Neuronal stem cell (in vitro differentiated cells): ENCODE measurements around the gene FAF2.

Source experiments
- DNase-seq: peaks from one replicate; pipeline ENCODE4 v3.0.0-alpha.2; 2013; ENCODE audit warnings: low spot score
- H2AFZ ChIP-seq: one replicate; pipeline ENCODE4 v1.6.1; 2013; ENCODE audit warnings: mild to moderate bottlenecking, low read length, inconsistent platforms
- H2AK5ac ChIP-seq: 2 replicates; pipeline ENCODE4 v1.6.1; 2013; ENCODE audit warnings: low read depth, mild to moderate bottlenecking, inconsistent platforms, low read length, moderate library complexity, mixed read lengths
- H2BK120ac ChIP-seq: 2 replicates; pipeline ENCODE4 v1.6.1; 2013; ENCODE audit warnings: low read depth, mild to moderate bottlenecking, inconsistent platforms, low read length, moderate library complexity, mixed read lengths
- H2BK12ac ChIP-seq: one replicate; pipeline ENCODE4 v1.6.1; 2013; ENCODE audit warnings: low read length, inconsistent platforms
- H2BK15ac ChIP-seq: 2 replicates; pipeline ENCODE4 v1.6.1; 2013; ENCODE audit warnings: mild to moderate bottlenecking, low read length, inconsistent platforms, mixed read lengths
- H2BK5ac ChIP-seq: one replicate; pipeline ENCODE4 v1.6.1; 2013; ENCODE audit warnings: inconsistent platforms, mild to moderate bottlenecking, low read length, moderate library complexity
- H3K14ac ChIP-seq: one replicate; pipeline ENCODE4 v1.6.1; 2013; ENCODE audit warnings: low read length, inconsistent platforms
- H3K18ac ChIP-seq: 2 replicates; pipeline ENCODE4 v1.6.1; 2013; ENCODE audit warnings: low read length, inconsistent platforms
- H3K23ac ChIP-seq: 2 replicates; pipeline ENCODE4 v1.6.1; 2013; ENCODE audit warnings: low read depth, mild to moderate bottlenecking, mixed read lengths, low read length, inconsistent platforms; ENCODE audit not compliant: poor library complexity
- H3K27ac ChIP-seq: replicated peaks from 3 replicates; pipeline ENCODE4 v1.5.1; 2013; ENCODE audit warnings: low read length, inconsistent platforms
- H3K27me3 ChIP-seq, 3 experiments: 2 replicates each; pipeline ENCODE4 v1.6.1; 2013; ENCODE audit warnings: low read length in 3 of 3, mild to moderate bottlenecking in 2 of 3, inconsistent platforms in 1 of 3, low read depth in 1 of 3, mixed read lengths in 1 of 3, moderate library complexity in 1 of 3; ENCODE audit not compliant: control insufficient read depth in 3 of 3, insufficient read depth in 3 of 3
- H3K36me3 ChIP-seq, 2 donors: replicated peaks in 1 of 2; 2 replicates each; pipeline ENCODE4 v1.6.1; 2013; ENCODE audit warnings: low read length in 2 of 2; ENCODE audit not compliant: control insufficient read depth in 2 of 2, insufficient read depth in 2 of 2
- H3K4ac ChIP-seq: 2 replicates; pipeline ENCODE4 v1.6.1; 2013; ENCODE audit warnings: inconsistent platforms, mild to moderate bottlenecking, low read length, moderate library complexity
- H3K4me1 ChIP-seq, 2 donors: 1 replicate in 1 of 2; 2 replicates in 1 of 2; pipeline ENCODE4 v1.6.1; 2013; ENCODE audit warnings: low read length in 2 of 2, low read depth in 1 of 2; ENCODE audit not compliant: control insufficient read depth in 2 of 2, insufficient read depth in 1 of 2
- H3K4me2 ChIP-seq: one replicate; pipeline ENCODE4 v1.6.1; 2013; ENCODE audit warnings: mild to moderate bottlenecking, low read length, inconsistent platforms; ENCODE audit not compliant: insufficient read depth, poor library complexity, severe bottlenecking
- H3K4me3 ChIP-seq, 2 donors: 2 replicates each; pipeline ENCODE4 v1.5.1; 2013; ENCODE audit warnings: low read length in 2 of 2, mild to moderate bottlenecking in 2 of 2, inconsistent platforms in 1 of 2, moderate library complexity in 1 of 2
- H3K79me1 ChIP-seq: one replicate; pipeline ENCODE4 v1.6.1; 2013; ENCODE audit warnings: low read depth, mild to moderate bottlenecking, inconsistent platforms, low read length, moderate library complexity
- H3K9ac ChIP-seq: one replicate; pipeline ENCODE4 v1.6.1; 2013; ENCODE audit warnings: mild to moderate bottlenecking, low read depth, low read length, inconsistent platforms; ENCODE audit not compliant: poor library complexity
- H3K9me3 ChIP-seq, 2 donors: replicated peaks in 1 of 2; 2 replicates each; pipeline versions ENCODE3 to v1.6.1; 2013; ENCODE audit warnings: low read length in 2 of 2, mild to moderate bottlenecking in 2 of 2, inconsistent platforms in 1 of 2, low read depth in 1 of 2, mixed read lengths in 1 of 2, moderate library complexity in 1 of 2; ENCODE audit not compliant: control insufficient read depth in 2 of 2, insufficient read depth in 1 of 2
- H4K8ac ChIP-seq: one replicate; pipeline ENCODE4 v1.6.1; 2013; ENCODE audit warnings: low read depth, mild to moderate bottlenecking, inconsistent platforms, low read length, moderate library complexity
- H4K91ac ChIP-seq: one replicate; pipeline ENCODE4 v1.6.1; 2013; ENCODE audit warnings: low read length, low read depth, mild to moderate bottlenecking, inconsistent platforms; ENCODE audit not compliant: poor library complexity
- WGBS, 2 donors: extraction: QIAGEN DNeasy Blood & Tissue Kit; methylation state at CpG; one replicate each; pipeline ENCODE4 v1.1.7; 2013; ENCODE audit warnings: missing lambda C conversion rate in 2 of 2, mixed read lengths in 1 of 2; ENCODE audit not compliant: insufficient read length in 2 of 2, insufficient replicate concordance in 1 of 2; ENCODE audit errors: extremely low coverage in 2 of 2; 5-methylcytosine and 5-hydroxymethylcytosine counted together

The FAF2 gene

GRCh38 chr5:176524987-176525386 lies 76.8 kb downstream of the FAF2 start:
- H3K9me3 ChIP-seq = no peaks in the 10 kb centered on the region
- no peak overlapping the region for H3K4ac ChIP-seq
- H3K79me1 ChIP-seq = peaks cover 10% of the 10 kb centered on the region
- no peak overlapping the region for H3K27ac ChIP-seq
- H3K4me1 ChIP-seq = peaks cover 0 to 3% of the 10 kb centered on the region in 2 donors
- DNase-seq = no peak
- no peak overlapping the region for H3K4me3 ChIP-seq
- H2BK5ac ChIP-seq = no peak overlapping the region
- WGBS, 2 donors = no CpG with 5 or more reads among the region's 15 CpGs
- H3K27me3 ChIP-seq = no peaks in the 10 kb centered on the region
- H2BK15ac ChIP-seq = no peak overlapping the region
- no peak overlapping the region for H3K23ac ChIP-seq
- H3K36me3 ChIP-seq = peaks cover 26 to 41% of the 10 kb centered on the region in 2 donors
- H3K4me2 ChIP-seq = no peak overlapping the region
- H2AK5ac ChIP-seq = no peak overlapping the region
- no peak overlapping the region for H3K9ac ChIP-seq
- H2BK12ac ChIP-seq = no peak overlapping the region
- no peak overlapping the region for H4K91ac ChIP-seq
- no peak overlapping the region for H4K8ac ChIP-seq
- no peak overlapping the region for H3K18ac ChIP-seq
- no peak overlapping the region for H2BK120ac ChIP-seq
- H2AFZ ChIP-seq = no peak overlapping the region
- H3K14ac ChIP-seq = no peak overlapping the region

- Histone ChIP-seq H3K9ac (no peak overlapping the region), H2AFZ (no peak overlapping the region), H2BK5ac (no peak overlapping the region), H3K4me2 (no peak overlapping the region), H3K27me3 (no peaks in the 10 kb centered on the region), H2BK15ac (no peak overlapping the region), H2BK12ac (peak overlapping the region; percentile 22), H4K91ac (no peak overlapping the region), H2AK5ac (no peak overlapping the region), H3K27ac (no peak overlapping the region), H3K18ac (no peak overlapping the region), H3K4me1 (peaks cover 0 to 3% of the 10 kb centered on the region in 2 donors), H3K9me3 (no peaks in the 10 kb centered on the region), H3K4me3 (no peak overlapping the region), H3K79me1 (peaks cover 10% of the 10 kb centered on the region), H3K36me3 (peaks cover 29 to 44% of the 10 kb centered on the region in 2 donors), H2BK120ac (no peak overlapping the region), H4K8ac (no peak overlapping the region), H3K4ac (no peak overlapping the region), H3K23ac (no peak overlapping the region), H3K14ac (no peak overlapping the region)
- no CpG with 5 or more reads among the region's 9 CpGs for WGBS, 2 donors
- DNase-seq = no peak
Measured at GRCh38 chr5:176525677-176526076, 77.5 kb downstream of the FAF2 start.

- H3K4me2 ChIP-seq = no peak overlapping the region
- no peak overlapping the region for H3K4ac ChIP-seq
- H2BK15ac ChIP-seq = no peak overlapping the region
- peaks cover 12% of the 10 kb centered on the region for H3K79me1 ChIP-seq
- H2AFZ ChIP-seq = no peak overlapping the region
- no peak overlapping the region for H3K4me3 ChIP-seq
- H3K9ac ChIP-seq = no peak overlapping the region
- no peak overlapping the region for H3K18ac ChIP-seq
- H3K14ac ChIP-seq = no peak overlapping the region
- no CpG with 5 or more reads among the region's 9 CpGs for WGBS, 2 donors
- H3K27me3 ChIP-seq = no peaks in the 10 kb centered on the region
- H3K36me3 ChIP-seq = peaks cover 36 to 51% of the 10 kb centered on the region in 2 donors
- no peak overlapping the region for H2BK5ac ChIP-seq
- H3K9me3 ChIP-seq = no peaks in the 10 kb centered on the region
- H2BK12ac ChIP-seq = no peak overlapping the region
- no peak overlapping the region for H4K91ac ChIP-seq
- DNase-seq = no peak
- peaks cover 0 to 3% of the 10 kb centered on the region in 2 donors for H3K4me1 ChIP-seq
- no peak overlapping the region for H2BK120ac ChIP-seq
- H3K27ac ChIP-seq = no peak overlapping the region
- H4K8ac ChIP-seq = no peak overlapping the region
- no peak overlapping the region for H3K23ac ChIP-seq
- H2AK5ac ChIP-seq = no peak overlapping the region
Measured at GRCh38 chr5:176526462-176526861, 78.3 kb downstream of the FAF2 start.

- no peaks in the 10 kb centered on the region for H3K27me3 ChIP-seq
- H2AFZ ChIP-seq = no peak overlapping the region
- no peak overlapping the region for H3K4ac ChIP-seq
- DNase-seq = no peak
- H3K4me2 ChIP-seq = no peak overlapping the region
- no peak overlapping the region for H3K27ac ChIP-seq
- no peak overlapping the region for H3K9ac ChIP-seq
- peak overlapping the region; percentile 35 for H2BK5ac ChIP-seq
- peak overlapping the region in 1 of 2 donors; percentile 60 for H3K4me3 ChIP-seq
- H4K8ac ChIP-seq = no peak overlapping the region
- H3K9me3 ChIP-seq = no peaks in the 10 kb centered on the region
- H4K91ac ChIP-seq = no peak overlapping the region
- H3K36me3 ChIP-seq = peaks cover 40 to 59% of the 10 kb centered on the region in 2 donors
- no peak overlapping the region for H2BK12ac ChIP-seq
- no peak overlapping the region for H3K23ac ChIP-seq
- H3K4me1 ChIP-seq = no peaks in the 10 kb centered on the region
- H2BK15ac ChIP-seq = no peak overlapping the region
- no peak overlapping the region for H2BK120ac ChIP-seq
- no peak overlapping the region for H2AK5ac ChIP-seq
- H3K14ac ChIP-seq = no peak overlapping the region
- WGBS, 2 donors = 100% methylated on average over 2 of the region's 34 CpGs; no CpG with 5 or more reads in 1 of the 2 donors
- no peak overlapping the region for H3K18ac ChIP-seq
- H3K79me1 ChIP-seq = peaks cover 17% of the 10 kb centered on the region
Measured at GRCh38 chr5:176527246-176528222, 79.3 kb downstream of the FAF2 start.
